ENCODE results near the gene UGT1A9.

DNA sequence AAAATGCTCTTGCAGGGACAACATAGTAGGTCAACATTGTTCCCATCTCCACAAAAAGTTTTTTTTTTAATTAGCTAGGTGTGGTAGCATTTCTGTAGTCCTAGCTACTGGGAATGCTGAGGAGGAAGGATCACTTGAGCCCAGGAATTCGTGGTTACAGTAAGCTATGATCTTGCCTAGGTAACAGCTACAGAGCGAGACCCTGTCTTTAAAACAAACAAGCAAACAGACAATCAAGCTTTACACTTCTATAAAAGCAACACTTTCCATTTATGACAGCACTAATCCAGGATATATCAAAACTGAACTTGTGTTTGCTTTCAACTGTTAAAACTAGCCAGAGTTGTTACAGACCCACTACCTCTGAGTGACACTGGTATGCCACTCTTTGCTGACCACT is 69.2 kb downstream of the UGT1A9 start:
- no peak for TF ChIP-seq EZH2 (IDR thresholded peaks at IDR 0.05; ENCODE audit: insufficient read depth, poor library complexity, severe bottlenecking)
- TF ChIP-seq EZH2phosphoT487 (IDR thresholded peaks at IDR 0.05; ENCODE audit: insufficient read depth, low read depth): no peak
